NCI-H526 (cell line): ENCODE results near the gene MPZL2.
"Not testable (repeated sequence)": the region's sequence is repeated elsewhere in the genome, so short reads cannot be mapped to it uniquely, and the experiment has no call there.

Experiments
- DNase-seq, 2 experiments: peaks; one replicate each; lab custom pipeline; 2025; lab: John Stamatoyannopoulos, UW

Gene MPZL2

GRCh38 chr11:118263695-118264568, at the start of gene MPZL2:
MPZL2 (minus strand) TSS chr11:118264297; CDS start chr11:118264153, 144 bp downstream.
- DNase-seq: peak; percentile 40 to 71

GRCh38 chr11:118313242-118313641, 49.1 kb upstream of the MPZL2 start:
- DNase-seq: no peak

- DNase-seq: no peak
Observed at GRCh38 chr11:118312328-118312727, 48.2 kb upstream of the MPZL2 start.

- no peak for DNase-seq
Observed at GRCh38 chr11:118311518-118311917, 47.4 kb upstream of the MPZL2 start.

- DNase-seq: no peak
Observed at GRCh38 chr11:118310781-118311485, 46.8 kb upstream of the MPZL2 start.

- DNase-seq: no peak
Observed at GRCh38 chr11:118310271-118310670, 46.2 kb upstream of the MPZL2 start.

- not testable (repeated sequence) for DNase-seq
Observed at GRCh38 chr11:118308995-118309528, 45.0 kb upstream of the MPZL2 start.

GRCh38 chr11:118306556-118306955, 42.5 kb upstream of the MPZL2 start:
- no peak for DNase-seq

GRCh38 chr11:118305726-118306125, 41.6 kb upstream of the MPZL2 start:
- DNase-seq: no peak

- DNase-seq: no peak
Observed at GRCh38 chr11:118304568-118305248, 40.6 kb upstream of the MPZL2 start, which contains the start of gene CD3E. CD3E (plus strand) TSS chr11:118304730; CDS start chr11:118304953, 223 bp downstream.

GRCh38 chr11:118304227-118304567, 40.1 kb upstream of the MPZL2 start:
- DNase-seq: no peak

GRCh38 chr11:118301600-118302195, 37.6 kb upstream of the MPZL2 start:
- no peak for DNase-seq

GRCh38 chr11:118295815-118296454, 31.8 kb upstream of the MPZL2 start:
- peak; percentile 27 to 56 for DNase-seq

GRCh38 chr11:118295199-118295598, 31.1 kb upstream of the MPZL2 start:
- DNase-seq: peak; percentile 53 to 71

GRCh38 chr11:118294053-118294452, 30.0 kb upstream of the MPZL2 start:
- DNase-seq: no peak

GRCh38 chr11:118291477-118292135, 27.5 kb upstream of the MPZL2 start:
- DNase-seq: no peak

GRCh38 chr11:118290923-118291322, 26.8 kb upstream of the MPZL2 start:
- DNase-seq: peak; percentile 22 to 59

GRCh38 chr11:118289401-118289800, 25.3 kb upstream of the MPZL2 start:
- DNase-seq: no peak

- no peak for DNase-seq
Observed at GRCh38 chr11:118287006-118287405, 22.9 kb upstream of the MPZL2 start.

GRCh38 chr11:118286545-118286944, 22.4 kb upstream of the MPZL2 start:
- DNase-seq: no peak
